ENCODE data around the gene SDHAF1.
A peak's percentile ranks its signal among the peaks of the same experiment; 100 is the strongest.
"Not testable (repeated sequence)": the region's sequence is repeated elsewhere in the genome, so short reads cannot be mapped to it uniquely, and the experiment has no call there.

The SDHAF1 gene

DNA sequence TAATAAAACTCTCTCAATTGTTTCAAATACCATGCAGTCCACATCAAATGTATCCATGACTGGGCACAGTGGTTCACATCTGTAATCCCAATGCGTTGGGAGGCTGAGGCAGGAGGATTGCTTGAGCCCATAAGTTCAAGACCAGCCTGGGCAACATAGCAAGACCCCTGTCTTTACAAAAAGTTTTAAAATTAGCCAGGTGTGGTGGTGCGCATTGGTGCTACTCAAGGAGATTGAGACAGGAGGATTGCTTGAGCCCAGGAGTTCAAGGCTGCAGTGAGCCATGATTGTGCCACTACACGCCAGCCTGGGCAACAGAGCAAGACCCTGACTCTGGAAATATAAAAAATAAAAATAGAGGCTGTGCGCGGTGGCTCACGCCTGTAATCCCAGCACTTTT, 32.7 kb downstream of the SDHAF1 start:
- H3K4me1 ChIP-seq (ENCODE audit: insufficient read depth, low read length) = peaks cover 5% of the 10 kb centered on the region
- H3K4me3 ChIP-seq (ENCODE audit: low read depth in 1 of 2, low read length in 2 of 2) = no peak overlapping the region
- no peak overlapping the region for H3K9ac ChIP-seq (ENCODE audit: low read length)
- no peaks in the 10 kb centered on the region for H3K27me3 ChIP-seq (ENCODE audit: control insufficient read depth in 1 of 2, insufficient read depth in 2 of 2, low read length in 2 of 2)
- H3K9me3 ChIP-seq (ENCODE audit: low read length) = no peaks in the 10 kb centered on the region
- H3K27ac ChIP-seq (ENCODE audit: low read depth, low read length) = no peak overlapping the region
- peaks cover 43% of the 10 kb centered on the region for H3K36me3 ChIP-seq (ENCODE audit: insufficient read depth, low read length)

DNA sequence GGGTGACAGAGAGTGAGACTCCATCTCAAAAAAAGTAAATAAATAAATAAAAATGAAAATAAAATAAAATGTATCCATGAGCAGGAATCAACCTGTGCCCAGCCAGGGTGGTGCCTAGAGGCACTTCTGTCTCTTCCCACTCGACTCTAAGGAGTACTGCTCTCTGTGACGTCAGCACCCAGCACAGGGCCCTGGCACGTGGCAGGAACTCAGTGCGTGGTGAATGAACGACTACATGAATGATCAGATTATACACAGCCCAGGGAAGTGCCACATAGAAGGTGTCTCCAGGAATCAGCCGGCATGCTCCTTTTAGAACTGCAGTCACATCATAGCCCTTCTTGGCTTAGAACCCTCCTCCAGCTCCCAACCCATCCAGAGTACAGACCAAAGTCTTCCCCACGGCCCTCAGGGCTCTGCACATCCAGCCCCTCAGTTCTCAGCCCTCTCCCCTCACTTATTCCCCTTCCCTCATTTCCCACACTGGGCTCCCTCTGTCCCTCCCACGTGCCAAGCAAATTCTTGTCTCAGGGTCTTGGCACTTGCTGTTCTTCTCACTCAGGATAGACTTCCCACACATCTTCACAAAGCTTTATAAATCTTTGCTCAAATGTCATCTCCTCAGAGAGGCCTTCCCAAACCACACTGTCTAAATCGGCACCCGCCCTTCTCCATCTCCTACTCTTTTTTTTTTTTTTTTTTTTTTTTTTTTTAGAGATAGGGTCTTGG, 33.5 kb downstream of the SDHAF1 start:
- no peaks in the 10 kb centered on the region for H3K27me3 ChIP-seq (ENCODE audit: control insufficient read depth in 1 of 2, insufficient read depth in 2 of 2, low read length in 2 of 2)
- H3K9me3 ChIP-seq (ENCODE audit: low read length) = no peaks in the 10 kb centered on the region
- no peak overlapping the region for H3K27ac ChIP-seq (ENCODE audit: low read depth, low read length)
- H3K36me3 ChIP-seq (ENCODE audit: insufficient read depth, low read length) = peaks cover 39% of the 10 kb centered on the region
- H3K9ac ChIP-seq (ENCODE audit: low read length) = no peak overlapping the region
- peaks cover 11% of the 10 kb centered on the region for H3K4me1 ChIP-seq (ENCODE audit: insufficient read depth, low read length)
- no peak overlapping the region for H3K4me3 ChIP-seq (ENCODE audit: low read depth in 1 of 2, low read length in 2 of 2)

DNA sequence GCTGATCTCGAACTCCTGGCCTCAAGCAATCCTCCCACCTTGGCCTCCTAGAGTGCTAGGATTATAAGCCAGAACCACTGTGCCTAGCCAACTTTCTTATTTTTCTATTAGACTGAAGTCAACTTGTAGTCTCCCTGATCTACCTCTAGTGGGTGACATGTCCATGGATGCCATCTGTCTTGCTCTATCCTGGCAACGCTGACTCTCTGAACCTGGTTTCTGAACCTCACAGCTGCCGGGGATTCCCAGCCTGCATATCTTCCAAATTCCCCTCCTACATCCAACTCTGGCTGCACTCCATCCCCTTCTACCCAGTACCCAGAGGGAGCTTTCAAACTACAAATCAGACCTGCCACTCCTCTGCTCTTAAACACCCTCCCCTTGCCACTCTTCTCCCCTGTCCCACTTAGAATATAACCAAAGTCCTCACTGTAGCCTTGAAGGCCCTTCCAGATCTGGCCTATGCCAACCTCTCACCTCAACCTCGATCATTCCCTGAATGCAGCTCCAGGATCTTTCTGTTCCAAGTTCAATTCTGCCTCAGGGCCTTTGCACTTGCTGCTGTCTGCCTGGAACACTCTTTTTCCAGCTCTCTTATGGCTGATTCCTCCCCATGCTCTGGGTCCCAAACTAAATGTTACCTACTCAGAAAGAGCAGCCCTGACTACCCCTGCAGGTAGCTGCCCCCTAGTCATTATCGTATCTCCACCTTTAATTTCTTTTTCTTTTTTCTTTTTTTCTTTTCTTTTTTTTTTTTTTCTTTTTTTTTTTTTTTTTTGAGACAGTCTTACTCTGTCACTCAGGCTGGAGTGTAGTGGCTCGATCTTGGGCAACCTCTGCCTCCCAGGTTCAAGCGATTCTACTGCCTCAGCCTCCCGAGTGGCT, 35.5 kb downstream of the SDHAF1 start:
- H3K27me3 ChIP-seq (ENCODE audit: control insufficient read depth in 1 of 2, insufficient read depth in 2 of 2, low read length in 2 of 2) = no peaks in the 10 kb centered on the region
- peaks cover 28% of the 10 kb centered on the region for H3K36me3 ChIP-seq (ENCODE audit: insufficient read depth, low read length)
- no peak overlapping the region for H3K4me3 ChIP-seq (ENCODE audit: low read depth in 1 of 2, low read length in 2 of 2)
- H3K9ac ChIP-seq (ENCODE audit: low read length) = no peak overlapping the region
- peaks cover 11% of the 10 kb centered on the region for H3K4me1 ChIP-seq (ENCODE audit: insufficient read depth, low read length)
- no peaks in the 10 kb centered on the region for H3K9me3 ChIP-seq (ENCODE audit: low read length)
- H3K27ac ChIP-seq (ENCODE audit: low read depth, low read length) = no peak overlapping the region

DNA sequence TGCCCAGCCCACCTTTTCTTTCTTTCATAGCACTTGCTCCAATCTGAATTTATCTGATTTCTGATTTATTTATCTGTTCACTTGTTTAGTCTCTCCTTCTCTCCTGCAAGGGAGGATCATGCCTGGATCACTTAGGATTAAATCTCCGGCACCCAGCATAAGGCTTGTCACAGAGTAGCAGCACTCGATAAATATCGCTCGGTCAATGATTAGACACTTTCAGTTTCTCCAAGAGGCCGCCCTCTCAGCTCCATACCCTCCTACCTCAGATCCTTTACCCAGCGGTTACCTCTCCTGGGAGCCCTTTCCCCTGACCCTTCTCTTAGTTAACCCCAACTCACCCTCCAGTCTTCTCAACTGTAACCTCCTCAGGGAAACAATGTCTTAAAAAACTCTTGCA, 36.3 kb downstream of the SDHAF1 start:
- no peak overlapping the region for H3K27ac ChIP-seq (ENCODE audit: low read depth, low read length)
- H3K4me1 ChIP-seq (ENCODE audit: insufficient read depth, low read length) = peaks cover 11% of the 10 kb centered on the region
- H3K27me3 ChIP-seq (ENCODE audit: control insufficient read depth in 1 of 2, insufficient read depth in 2 of 2, low read length in 2 of 2) = no peaks in the 10 kb centered on the region
- H3K4me3 ChIP-seq (ENCODE audit: low read depth in 1 of 2, low read length in 2 of 2) = no peak overlapping the region
- peaks cover 24% of the 10 kb centered on the region for H3K36me3 ChIP-seq (ENCODE audit: insufficient read depth, low read length)
- no peak overlapping the region for H3K9ac ChIP-seq (ENCODE audit: low read length)
- H3K9me3 ChIP-seq (ENCODE audit: low read length) = no peaks in the 10 kb centered on the region

DNA sequence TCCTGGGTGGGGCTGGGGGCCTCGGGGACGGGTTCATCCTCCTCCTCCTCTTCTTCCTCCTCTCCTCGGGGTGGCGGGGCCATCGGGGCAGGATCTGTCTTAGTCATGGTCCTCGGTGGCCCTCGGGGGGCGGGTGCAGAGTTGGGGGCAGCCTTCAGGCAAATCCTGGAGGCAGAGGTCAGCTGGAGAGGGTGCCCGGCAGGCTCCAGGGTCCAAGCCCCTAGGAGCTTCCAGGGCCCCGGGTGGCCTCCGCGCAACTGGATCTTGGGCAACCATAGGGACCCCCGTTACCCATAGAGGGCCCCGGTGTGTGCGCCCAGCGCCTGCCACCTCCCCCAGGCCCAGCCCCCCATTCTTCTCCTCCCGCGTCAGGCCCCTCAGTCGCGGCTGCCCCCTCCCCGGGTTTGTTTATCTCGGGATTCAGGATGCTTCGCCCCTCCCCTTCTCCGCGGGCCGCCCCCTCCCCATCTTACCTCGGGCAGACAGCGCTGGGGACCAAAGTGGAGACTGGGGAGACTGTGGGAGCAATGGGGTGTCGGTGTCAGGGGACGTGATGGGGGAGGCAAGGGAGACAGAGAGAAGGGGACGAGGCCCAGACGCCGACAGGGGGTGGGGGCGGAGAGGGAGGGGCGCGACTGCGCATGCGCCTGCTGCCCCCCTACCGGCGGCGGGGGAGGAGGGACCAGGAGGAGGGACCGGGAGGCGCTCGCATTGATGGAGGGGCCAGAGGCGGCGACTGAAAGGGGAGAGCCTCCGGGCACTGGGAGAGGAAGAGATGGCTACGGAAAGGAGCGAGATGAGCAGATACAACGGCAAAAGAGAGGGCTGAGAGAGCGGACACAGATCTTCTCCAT, 37.5 kb downstream of the SDHAF1 start, which contains the start of gene CLIP3:
CLIP3 (minus strand) TSS at position 623 of the 854 bp plus-strand sequence; CDS start at position 107, 516 bp downstream.
- Histone ChIP-seq H3K27me3 (ENCODE audit: control insufficient read depth in 1 of 2, insufficient read depth in 2 of 2, low read length in 2 of 2) (no peaks in the 10 kb centered on the region), H3K27ac (ENCODE audit: low read depth, low read length) (peak within 1 kb of the TSS; percentile 70), H3K9me3 (ENCODE audit: low read length) (no peaks in the 10 kb centered on the region), H3K4me3 (ENCODE audit: low read depth in 1 of 2, low read length in 2 of 2) (peak within 1 kb of the TSS; percentile 48 to 74), H3K4me1 (ENCODE audit: insufficient read depth, low read length) (peaks cover 11% of the 10 kb centered on the region), H3K9ac (ENCODE audit: low read length) (peak within 1 kb of the TSS; percentile 33), H3K36me3 (ENCODE audit: insufficient read depth, low read length) (peaks cover 14% of the 10 kb centered on the region)

DNA sequence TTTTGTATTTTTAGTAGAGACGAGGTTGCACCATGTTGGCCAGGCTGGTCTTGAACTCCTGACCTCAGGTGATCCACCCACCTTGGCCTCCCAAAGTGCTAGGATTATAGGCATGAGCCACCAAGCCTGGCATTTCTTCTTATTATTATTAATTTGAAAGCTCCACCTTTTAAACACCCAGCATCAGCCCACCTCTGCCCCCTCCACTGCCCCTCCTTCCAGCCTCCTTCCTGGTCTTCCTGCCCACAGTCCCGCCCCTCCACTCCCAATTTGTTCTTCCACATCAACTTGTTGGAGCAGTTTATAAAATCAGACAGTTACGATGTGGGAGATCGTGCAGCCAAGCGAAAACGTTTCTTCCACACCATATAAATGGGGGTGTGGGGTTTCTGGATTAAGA, 45.5 kb downstream of the SDHAF1 start:
- Histone ChIP-seq H3K36me3 (ENCODE audit: insufficient read depth, low read length) (peaks cover under 1% of the 10 kb centered on the region), H3K27ac (ENCODE audit: low read depth, low read length) (no peak overlapping the region), H3K27me3 (ENCODE audit: control insufficient read depth in 1 of 2, insufficient read depth in 2 of 2, low read length in 2 of 2) (no peaks in the 10 kb centered on the region), H3K4me3 (ENCODE audit: low read depth in 1 of 2, low read length in 2 of 2) (no peak overlapping the region), H3K9me3 (ENCODE audit: low read length) (no peaks in the 10 kb centered on the region), H3K4me1 (ENCODE audit: insufficient read depth, low read length) (peaks cover 25% of the 10 kb centered on the region), H3K9ac (ENCODE audit: low read length) (no peak overlapping the region)

DNA sequence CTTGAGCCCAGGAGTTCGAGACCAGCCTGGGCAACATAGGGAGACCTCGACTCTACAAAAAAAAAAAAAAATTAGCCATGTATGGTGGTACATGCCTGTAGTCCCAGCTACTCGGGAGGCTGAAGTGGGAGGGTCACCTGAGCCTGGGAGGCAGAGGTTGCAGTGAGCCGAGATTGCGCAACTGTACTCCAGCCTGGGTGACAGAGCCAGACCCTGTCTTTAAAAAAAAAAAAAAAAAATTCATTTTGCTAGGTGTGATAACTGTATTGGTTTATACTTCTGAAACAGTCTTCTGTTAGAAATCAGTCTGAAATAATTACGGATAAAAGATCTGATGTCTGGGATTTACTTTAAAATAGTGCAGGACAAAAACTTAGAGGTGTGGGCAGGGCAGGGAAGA, 46.1 kb downstream of the SDHAF1 start:
- H3K36me3 ChIP-seq (ENCODE audit: insufficient read depth, low read length); H3K27me3 ChIP-seq (ENCODE audit: control insufficient read depth in 1 of 2, insufficient read depth in 2 of 2, low read length in 2 of 2); H3K27ac ChIP-seq (ENCODE audit: low read depth, low read length); H3K9ac ChIP-seq (ENCODE audit: low read length); H3K9me3 ChIP-seq (ENCODE audit: low read length); H3K4me3 ChIP-seq (ENCODE audit: low read depth in 1 of 2, low read length in 2 of 2): not testable (repeated sequence)
- H3K4me1 ChIP-seq (ENCODE audit: insufficient read depth, low read length) = peaks cover 27% of the 10 kb centered on the region

DNA sequence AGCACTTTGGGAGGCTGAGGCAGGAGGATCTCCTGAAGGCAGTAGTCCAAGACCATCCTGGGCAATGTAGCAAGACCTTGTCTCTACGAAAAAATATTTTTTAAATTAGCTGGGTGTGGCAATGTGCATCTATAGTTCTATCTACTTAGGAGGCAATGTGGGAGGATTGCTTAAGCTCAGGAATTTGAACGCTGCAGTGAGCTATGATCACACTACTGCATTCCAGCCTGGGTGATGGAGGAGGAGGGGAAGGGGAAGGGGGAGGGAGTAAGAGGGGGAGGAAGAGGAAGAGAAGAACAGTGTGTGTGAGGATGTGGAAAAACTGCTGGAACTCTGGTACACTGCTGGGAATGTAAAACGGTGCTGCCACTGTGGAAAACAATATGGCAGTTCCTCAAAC, 46.8 kb downstream of the SDHAF1 start:
- H3K9me3 ChIP-seq (ENCODE audit: low read length) = no peaks in the 10 kb centered on the region
- no peak overlapping the region for H3K27ac ChIP-seq (ENCODE audit: low read depth, low read length)
- H3K4me3 ChIP-seq (ENCODE audit: low read depth in 1 of 2, low read length in 2 of 2) = no peak overlapping the region
- H3K36me3 ChIP-seq (ENCODE audit: insufficient read depth, low read length) = no peaks in the 10 kb centered on the region
- no peak overlapping the region for H3K9ac ChIP-seq (ENCODE audit: low read length)
- H3K27me3 ChIP-seq (ENCODE audit: control insufficient read depth in 1 of 2, insufficient read depth in 2 of 2, low read length in 2 of 2) = no peaks in the 10 kb centered on the region
- H3K4me1 ChIP-seq (ENCODE audit: insufficient read depth, low read length) = peaks cover 34% of the 10 kb centered on the region

DNA sequence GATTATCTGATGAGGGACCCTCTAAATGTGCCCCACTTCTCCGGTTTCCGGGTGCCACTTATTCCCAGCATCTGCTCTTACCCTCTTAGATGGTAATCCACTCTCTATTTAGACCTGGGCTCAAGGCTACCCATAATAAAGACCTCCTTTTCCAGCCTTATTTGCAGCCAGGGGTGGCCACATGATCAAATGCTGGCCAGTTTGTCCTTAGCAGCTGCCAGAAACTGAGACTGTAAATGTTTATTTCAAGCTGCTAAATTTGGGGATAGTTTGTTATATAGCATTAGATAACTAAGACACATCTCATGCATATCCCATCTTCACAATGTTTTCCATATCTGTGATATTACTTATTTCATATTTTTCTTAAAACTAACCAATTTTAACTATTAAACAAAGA, 49.0 kb downstream of the SDHAF1 start:
- Histone ChIP-seq H3K36me3 (ENCODE audit: insufficient read depth, low read length) (no peaks in the 10 kb centered on the region), H3K9ac (ENCODE audit: low read length) (no peak overlapping the region), H3K4me1 (ENCODE audit: insufficient read depth, low read length) (peaks cover 36% of the 10 kb centered on the region), H3K27ac (ENCODE audit: low read depth, low read length) (peak overlapping the region; percentile 56), H3K27me3 (ENCODE audit: control insufficient read depth in 1 of 2, insufficient read depth in 2 of 2, low read length in 2 of 2) (no peaks in the 10 kb centered on the region), H3K4me3 (ENCODE audit: low read depth in 1 of 2, low read length in 2 of 2) (no peak overlapping the region), H3K9me3 (ENCODE audit: low read length) (no peaks in the 10 kb centered on the region)
